ENCODE measurements around the gene DPYD. TPM values are rescaled to one million over a fixed set of nuclear protein-coding genes. Genes with fewer than 3 reads are reported as not detected.

The DPYD gene
- total and polyA plus RNA-seq, 9 of the 15 experiments (the other 6 are each of a cell fraction or from before 2014, with no cell fraction given) = 0.03 to 0.25 (median 0.08) TPM; not detected in 2

DNA sequence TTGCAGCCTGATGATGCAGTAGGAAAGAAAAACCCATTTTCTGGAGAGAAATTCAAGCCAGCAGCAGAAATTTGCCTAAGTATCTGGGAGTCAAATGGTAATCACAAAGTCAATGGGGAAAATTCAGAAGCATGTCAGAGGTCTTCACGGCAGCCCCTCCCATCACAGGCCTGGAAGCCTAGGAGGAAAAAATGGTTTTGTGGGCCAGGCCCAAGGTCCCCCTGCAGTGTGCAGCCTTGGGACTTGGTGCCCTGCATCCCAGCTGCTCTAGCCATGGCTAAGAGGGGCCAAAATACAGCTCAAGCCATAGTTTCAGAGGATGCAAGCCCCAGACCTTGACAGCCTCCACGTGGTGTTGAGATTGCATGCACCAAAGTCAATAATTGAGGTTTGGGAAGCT lies 864.4 kb downstream of the DPYD start:
- CTCF ChIA-PET (ENCODE audit: low intra/inter-chr PET ratio) = no interaction called here
- in situ Hi-C loops (cut with MboI) = no loop called here

More for the DNA sequence above, 864.4 kb downstream of the DPYD start:
- Histone ChIP-seq H4K20me1 (replicated peaks; ENCODE audit: control insufficient read depth, insufficient read depth, low read length) (no peaks in the 10 kb centered on the region), H3K79me2 (ENCODE audit: control insufficient read depth, insufficient read depth, low read length) (no peaks in the 10 kb centered on the region), H3K9me1 (ENCODE audit: control insufficient read depth, insufficient read depth, low read length) (no peaks in the 10 kb centered on the region), H3K4me1 (replicated peaks in 1 of 2; ENCODE audit: control insufficient read depth in 2 of 2, insufficient read depth in 2 of 2, low read length in 2 of 2) (no peaks in the 10 kb centered on the region), H3K9ac (ENCODE audit: insufficient read depth in 1 of 2, low read depth in 2 of 2, low read length in 2 of 2) (no peak overlapping the region), H3K27me3 (ENCODE audit: control insufficient read depth in 2 of 2, insufficient read depth in 2 of 2, low read length in 2 of 2) (no peaks in the 10 kb centered on the region), H3K36me3 (ENCODE audit: control insufficient read depth, insufficient read depth, low read length) (no peaks in the 10 kb centered on the region), H2AFZ (ENCODE audit: low read depth, low read length) (no peak overlapping the region), H3K9me3 (replicated peaks; ENCODE audit: control insufficient read depth, insufficient read depth, low read depth, low read length) (no peaks in the 10 kb centered on the region), H3K4me3 (no peak overlapping the region), H3K4me2 (ENCODE audit: insufficient read depth, low read length) (no peak overlapping the region), H3K27ac (ENCODE audit: extremely low read depth, low read depth, low read length) (no peak overlapping the region)
- FAIRE-seq (no peak), DNase-seq (ENCODE audit: extremely low read depth in 1 of 4, low spot score in 3 of 4) (no peak), ATAC-seq (no peak)
- TF ChIP-seq CBX2 (IDR thresholded peaks at IDR 0.05; ENCODE audit: insufficient read depth, low read length, poor library complexity, severe bottlenecking) = no peak
- TF ChIP-seq MAFK (IDR thresholded peaks at IDR 0.05; ENCODE audit: low read length) = no peak
- no peak for TF ChIP-seq DACH1 (IDR thresholded peaks at IDR 0.05; ENCODE audit: partially characterized antibody)
- TF ChIP-seq TARDBP (IDR thresholded peaks at IDR 0.05) = no peak
- TF ChIP-seq, protein P1, sequence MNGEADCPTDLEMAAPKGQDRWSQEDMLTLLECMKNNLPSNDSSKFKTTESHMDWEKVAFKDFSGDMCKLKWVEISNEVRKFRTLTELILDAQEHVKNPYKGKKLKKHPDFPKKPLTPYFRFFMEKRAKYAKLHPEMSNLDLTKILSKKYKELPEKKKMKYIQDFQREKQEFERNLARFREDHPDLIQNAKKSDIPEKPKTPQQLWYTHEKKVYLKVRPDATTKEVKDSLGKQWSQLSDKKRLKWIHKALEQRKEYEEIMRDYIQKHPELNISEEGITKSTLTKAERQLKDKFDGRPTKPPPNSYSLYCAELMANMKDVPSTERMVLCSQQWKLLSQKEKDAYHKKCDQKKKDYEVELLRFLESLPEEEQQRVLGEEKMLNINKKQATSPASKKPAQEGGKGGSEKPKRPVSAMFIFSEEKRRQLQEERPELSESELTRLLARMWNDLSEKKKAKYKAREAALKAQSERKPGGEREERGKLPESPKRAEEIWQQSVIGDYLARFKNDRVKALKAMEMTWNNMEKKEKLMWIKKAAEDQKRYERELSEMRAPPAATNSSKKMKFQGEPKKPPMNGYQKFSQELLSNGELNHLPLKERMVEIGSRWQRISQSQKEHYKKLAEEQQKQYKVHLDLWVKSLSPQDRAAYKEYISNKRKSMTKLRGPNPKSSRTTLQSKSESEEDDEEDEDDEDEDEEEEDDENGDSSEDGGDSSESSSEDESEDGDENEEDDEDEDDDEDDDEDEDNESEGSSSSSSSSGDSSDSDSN (IDR thresholded peaks at IDR 0.05; ENCODE audit: borderline replicate concordance in 1 of 2, low read depth in 2 of 2, low read length in 2 of 2) = no peak
- no peak for TF ChIP-seq SOX6 (IDR thresholded peaks at IDR 0.05)
- TF ChIP-seq TAF1 (IDR thresholded peaks at IDR 0.05; ENCODE audit: control insufficient read depth, extremely low read depth, insufficient read depth, low read length, severe bottlenecking) = no peak
- no peak for TF ChIP-seq TAF15 (IDR thresholded peaks at IDR 0.05; ENCODE audit: low read depth, low read length)
- no peak for TF ChIP-seq MEF2D (tag; conservative IDR thresholded peaks at IDR 0.05; ENCODE audit: low read depth)
- TF ChIP-seq, protein P2, sequence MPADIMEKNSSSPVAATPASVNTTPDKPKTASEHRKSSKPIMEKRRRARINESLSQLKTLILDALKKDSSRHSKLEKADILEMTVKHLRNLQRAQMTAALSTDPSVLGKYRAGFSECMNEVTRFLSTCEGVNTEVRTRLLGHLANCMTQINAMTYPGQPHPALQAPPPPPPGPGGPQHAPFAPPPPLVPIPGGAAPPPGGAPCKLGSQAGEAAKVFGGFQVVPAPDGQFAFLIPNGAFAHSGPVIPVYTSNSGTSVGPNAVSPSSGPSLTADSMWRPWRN (IDR thresholded peaks at IDR 0.05; ENCODE audit: low read depth) = no peak
- POLR2A ChIA-PET = no interaction called here
- intact Hi-C loops (cut with micrococcal nuclease) = no loop called here
- BruUV-seq (replicated peaks) = no TSS peak
- 0% methylated on average over 2 of the region's 2 CpGs for WGBS (ENCODE audit: insufficient coverage, low coverage, missing lambda C conversion rate)
